T-cell (primary cell): Measurements from ENCODE around the gene C16orf54. TPM values are rescaled to one million over a fixed set of nuclear protein-coding genes. Genes with fewer than 3 reads are reported as not detected.
"Not testable (repeated sequence)": the region's sequence is repeated elsewhere in the genome, so short reads cannot be mapped to it uniquely, and the experiment has no call there.

Experiments used
- ATAC-seq, 4 experiments: fragments of 200-7000 bp in 3 of 4; fragments of 150-1000 bp in 1 of 4; cut with Tn5 transposase; replicated peaks in 1 of 4; 1 replicate in 3 of 4; 2 replicates in 1 of 4; pipeline ENCODE4 v1.10.0; 2021; ENCODE audit warnings: moderate library complexity in 3 of 4, mild to moderate bottlenecking in 2 of 4, moderate number of reproducible peaks in 1 of 4
- CTCF ChIA-PET, 2 donors: fragments of 300-600 bp; sonication (Branson Sonifier 250); formaldehyde crosslinking; loops; one replicate each; lab custom pipeline; 2022; ENCODE audit warnings: antibody characterized with exemption in 2 of 2; lab: Charles Lee
- POLR2A ChIA-PET, 2 donors: fragments of 300-600 bp; sonication (Branson Sonifier 250); formaldehyde crosslinking; loops; one replicate each; lab custom pipeline; 2022; ENCODE audit warnings: antibody characterized with exemption in 2 of 2; lab: Charles Lee
- DNase-seq, 35 experiments: peaks; one replicate each; pipeline versions ENCODE4 v3.0.0 to v3.0.0-alpha.2; 2013 to 2023
- H3K27ac ChIP-seq: one replicate; pipeline ENCODE4 v1.5.1; 2013; ENCODE audit warnings: low read length
- H3K27me3 ChIP-seq, 2 experiments: replicated peaks in 1 of 2; 1 replicate in 1 of 2; 2 replicates in 1 of 2; pipeline versions ENCODE4 v1.6.1 to v1.7.0; 2013; ENCODE audit warnings: low read length in 1 of 2, mixed read lengths in 1 of 2; ENCODE audit not compliant: control insufficient read depth in 2 of 2, insufficient read depth in 2 of 2; ENCODE audit errors: extremely low read depth in 1 of 2
- H3K36me3 ChIP-seq, 2 donors: 1 replicate in 1 of 2; 2 replicates in 1 of 2; pipeline versions ENCODE4 v1.6.1 to v1.7.0; 2013; ENCODE audit warnings: low read length in 1 of 2; ENCODE audit not compliant: control insufficient read depth in 2 of 2, insufficient read depth in 1 of 2; ENCODE audit errors: extremely low read depth in 1 of 2
- H3K4me1 ChIP-seq, 2 experiments: 1 replicate in 1 of 2; 2 replicates in 1 of 2; pipeline versions ENCODE4 v1.6.1 to v1.7.0; 2013; ENCODE audit warnings: low read length in 2 of 2, mixed read lengths in 1 of 2; ENCODE audit not compliant: insufficient read depth in 2 of 2, control insufficient read depth in 1 of 2; ENCODE audit errors: extremely low read depth in 1 of 2
- H3K4me3 ChIP-seq, 2 donors: 1 replicate in 1 of 2; 2 replicates in 1 of 2; pipeline versions ENCODE4 v1.5.1 to v1.7.0; 2013; ENCODE audit warnings: mild to moderate bottlenecking in 2 of 2, low read length in 1 of 2, moderate library complexity in 1 of 2; ENCODE audit not compliant: control insufficient read depth in 1 of 2; ENCODE audit errors: extremely low read depth in 1 of 2
- H3K9me3 ChIP-seq: 2 replicates; pipeline ENCODE4 v1.7.0; 2013
- H3K27ac Mint-ChIP-seq, 2 donors: one replicate each; pipeline ENCODE4 v1.8.0; 2020 to 2021; ENCODE audit warnings: mild to moderate bottlenecking in 2 of 2, mixed read lengths in 2 of 2
- H3K27me3 Mint-ChIP-seq, 2 donors: one replicate each; pipeline ENCODE4 v1.8.0; 2021 to 2022; ENCODE audit warnings: mixed read lengths in 2 of 2
- H3K36me3 Mint-ChIP-seq: one replicate; pipeline ENCODE4 v1.8.0; 2021; ENCODE audit warnings: mixed read lengths
- H3K4me1 Mint-ChIP-seq, 3 donors: one replicate each; pipeline ENCODE4 v1.8.0; 2020 to 2022; ENCODE audit warnings: mixed read lengths in 3 of 3, mild to moderate bottlenecking in 1 of 3
- H3K4me3 Mint-ChIP-seq, 3 donors: one replicate each; pipeline ENCODE4 v1.8.0; 2020 to 2022; ENCODE audit warnings: mild to moderate bottlenecking in 3 of 3, mixed read lengths in 3 of 3, moderate library complexity in 3 of 3
- H3K9me3 Mint-ChIP-seq, 3 donors: one replicate each; pipeline ENCODE4 v1.8.0; 2020 to 2022; ENCODE audit warnings: mixed read lengths in 3 of 3
- WGBS: methylation state at CpG from one replicate; pipeline ENCODE4 v1.1.5; 2013; ENCODE audit warnings: missing lambda C conversion rate; ENCODE audit not compliant: insufficient coverage; 5-methylcytosine and 5-hydroxymethylcytosine counted together
- total RNA-seq, 35 experiments: library from RNA in 6 of 35; stranded (reverse) in 6 of 35; fragments of 120-200 nt in 1 of 35; gene quantifications; one replicate each; pipeline versions ENCODE4 v1.2.1 to v1.2.4 and lab custom pipeline; 2013 to 2026

The C16orf54 gene
- total RNA-seq, 5 donors from 2014 or later (not counting 1 experiment from before 2014, with no cell fraction given): 122 to 194 (median 142) TPM

DNA sequence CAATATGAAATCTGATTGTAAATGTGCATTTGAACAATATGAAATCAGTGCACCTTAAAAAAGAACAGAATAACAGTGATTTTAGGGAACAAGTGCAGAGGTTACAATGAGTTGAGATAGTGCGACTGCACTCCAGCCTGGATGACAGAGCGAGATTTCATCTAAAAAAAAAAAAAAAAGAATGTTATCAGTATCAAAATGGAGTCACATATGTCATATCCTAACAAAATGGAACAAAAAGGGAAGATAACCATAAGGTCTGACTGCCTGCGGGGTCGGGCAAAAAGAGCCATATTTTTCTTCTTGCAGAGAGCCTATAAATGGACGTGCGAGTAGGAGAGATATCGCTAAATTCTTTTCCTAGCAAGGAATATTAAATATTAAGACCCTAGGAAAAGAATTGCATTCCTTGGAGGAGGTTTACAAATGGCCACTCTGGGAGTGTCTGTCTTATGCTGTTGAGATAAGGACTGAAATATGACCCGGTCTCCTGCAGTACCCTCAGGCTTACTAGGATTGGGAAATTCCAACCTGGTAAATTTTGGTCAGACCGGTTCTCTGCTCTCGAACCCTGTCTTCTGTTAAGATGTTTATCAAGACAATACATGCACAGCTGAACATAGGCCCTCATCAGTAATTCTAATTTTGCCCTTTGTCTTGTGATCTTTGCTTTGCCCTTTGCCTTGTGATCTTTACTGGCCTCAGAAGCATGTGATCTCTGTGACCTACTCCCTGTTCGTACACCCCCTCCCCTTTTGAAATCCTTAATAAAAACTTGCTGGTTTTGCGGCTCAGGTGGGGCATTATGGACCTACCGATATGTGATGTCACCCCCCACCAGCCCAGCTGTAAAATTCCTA lies 37.5 kb upstream of the C16orf54 start:
- Mint-ChIP-seq H3K4me3 (peak overlapping the region in 1 of 3 donors; percentile 75), H3K4me1 (peaks cover 24 to 34% (median 24%) of the 10 kb centered on the region in 3 donors), H3K27ac (peak overlapping the region; percentile 40 to 82)
- not testable (repeated sequence) for H3K4me3 ChIP-seq, H3K9me3 ChIP-seq, H3K27me3 ChIP-seq, H3K27me3 Mint-ChIP-seq, H3K36me3 Mint-ChIP-seq, DNase-seq, H3K27ac ChIP-seq, ATAC-seq, H3K9me3 Mint-ChIP-seq, H3K36me3 ChIP-seq
- ChIA-PET POLR2A (interaction anchor here in 1 of 2 donors (0.6 kb wide), 1 partner anchor 778 kb away, joined by 3 read pairs; no protein-coding TSS in a partner anchor), CTCF (interaction anchor here in 1 of 2 donors (0.7 to 2.3 kb wide), 2 partner anchors 19 to 65 kb away, joined by 6 read pairs; no protein-coding TSS in a partner anchor)
- peaks cover 3 to 17% of the 10 kb centered on the region in 2 experiments for H3K4me1 ChIP-seq
- WGBS: 96% methylated on average over 3 of the region's 13 CpGs

DNA sequence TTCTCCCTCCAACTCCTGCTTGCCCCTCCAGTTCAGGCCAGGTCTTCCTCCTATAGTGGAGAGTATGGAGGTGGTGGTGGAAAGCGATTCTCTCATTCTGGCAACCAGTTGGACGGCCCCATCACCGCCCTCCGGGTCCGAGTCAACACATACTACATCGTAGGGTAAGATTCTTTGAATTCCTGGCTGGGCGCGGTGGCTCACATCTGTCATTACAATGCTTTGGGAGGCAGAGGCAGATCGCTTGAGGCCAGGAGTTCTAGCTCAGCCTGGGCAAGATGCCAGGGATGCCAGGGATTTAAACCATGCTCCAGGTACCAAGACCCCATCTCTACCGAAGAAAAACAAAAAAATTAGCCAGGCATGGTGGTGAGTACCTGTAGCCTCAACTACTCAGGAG lies 33.7 kb upstream of the C16orf54 start:
- ChIA-PET CTCF (no interaction called here), POLR2A (no interaction called here)
- DNase-seq (no peak), ATAC-seq (no peak)
- no peak overlapping the region for H3K4me3 ChIP-seq
- H3K27me3 Mint-ChIP-seq: no peaks in the 10 kb centered on the region
- peaks cover 2 to 3% of the 10 kb centered on the region in 2 experiments for H3K4me1 ChIP-seq
- no peak overlapping the region for H3K27ac Mint-ChIP-seq
- peaks cover 11 to 25% (median 15%) of the 10 kb centered on the region in 3 donors for H3K4me1 Mint-ChIP-seq
- H3K27ac ChIP-seq: no peak overlapping the region
- H3K9me3 Mint-ChIP-seq: no peaks in the 10 kb centered on the region
- H3K36me3 Mint-ChIP-seq: no peaks in the 10 kb centered on the region
- WGBS: 96% methylated on average over 7 of the region's 10 CpGs
- no peak overlapping the region for H3K4me3 Mint-ChIP-seq
- peaks cover 0 to 3% of the 10 kb centered on the region in 2 experiments for H3K27me3 ChIP-seq
- H3K9me3 ChIP-seq: no peaks in the 10 kb centered on the region
- H3K36me3 ChIP-seq: no peaks in the 10 kb centered on the region

DNA sequence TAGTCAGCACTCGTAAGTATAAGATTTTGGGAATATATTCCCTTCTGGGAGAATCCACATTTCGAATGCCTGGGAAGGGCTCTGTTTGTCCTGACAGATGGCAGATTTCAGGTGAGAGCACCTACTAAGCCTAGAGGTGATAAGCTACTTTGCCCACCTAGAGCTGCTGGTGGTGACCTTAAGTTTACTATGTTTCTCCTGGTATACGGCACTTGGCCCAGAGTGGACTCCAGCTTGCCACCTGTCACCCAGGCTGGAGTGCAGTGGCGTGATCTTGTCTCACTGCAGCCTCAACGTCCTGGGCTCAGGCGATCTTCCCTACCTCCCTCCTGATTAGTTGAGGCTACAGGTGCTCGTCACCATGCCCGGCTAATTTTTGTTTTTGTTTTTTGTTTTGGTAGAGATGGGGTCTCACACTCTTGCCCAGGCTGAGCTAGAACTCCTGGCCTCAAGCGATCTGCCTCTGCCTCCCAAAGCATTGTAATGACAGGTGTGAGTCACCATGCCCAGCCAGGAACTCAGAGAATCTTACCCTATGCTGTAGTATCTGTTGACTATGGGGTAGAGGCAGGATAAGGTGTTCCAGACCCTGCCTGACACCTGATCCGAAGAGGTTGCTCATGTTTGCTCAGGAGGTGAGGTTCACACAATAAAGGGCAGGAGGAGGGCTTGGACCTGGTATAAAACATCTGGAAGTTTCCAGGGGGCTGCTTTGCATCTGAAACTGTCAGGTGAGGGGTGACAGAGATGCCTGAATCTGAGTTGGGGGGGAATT lies 32.0 kb upstream of the C16orf54 start, which contains the start of gene ZG16:
ZG16 (plus strand) TSS at position 681 of the 775 bp plus-strand sequence. CDS start 1,011 bp downstream, outside the sequence.
- Histone ChIP-seq H3K27me3 (peaks cover 0 to 3% of the 10 kb centered on the region in 2 experiments), H3K4me3 (no peak within 1 kb of the TSS), H3K9me3 (no peaks in the 10 kb centered on the region), H3K4me1 (no peaks in the 10 kb centered on the region), H3K36me3 (no peaks in the 10 kb centered on the region), H3K27ac (no peak within 1 kb of the TSS)
- 92% methylated on average over 4 of the region's 10 CpGs for WGBS
- POLR2A ChIA-PET: interaction anchor here in 1 of 2 donors (1.0 kb wide), 1 partner anchor 18 kb away, joined by 3 read pairs; no protein-coding TSS in a partner anchor
- Mint-ChIP-seq H3K4me1 (peaks cover 5 to 28% (median 8%) of the 10 kb centered on the region in 3 donors), H3K36me3 (no peaks in the 10 kb centered on the region), H3K27me3 (no peaks in the 10 kb centered on the region), H3K9me3 (no peaks in the 10 kb centered on the region), H3K4me3 (no peak within 1 kb of the TSS), H3K27ac (peak within 1 kb of the TSS in 1 of 2 donors; percentile 5)
- CTCF ChIA-PET: interaction anchor here (0.5 to 0.6 kb wide), 2 partner anchors 24 to 68 kb away, joined by 4 to 7 read pairs; no protein-coding TSS in a partner anchor
- ATAC-seq (no peak), DNase-seq (no peak)

DNA sequence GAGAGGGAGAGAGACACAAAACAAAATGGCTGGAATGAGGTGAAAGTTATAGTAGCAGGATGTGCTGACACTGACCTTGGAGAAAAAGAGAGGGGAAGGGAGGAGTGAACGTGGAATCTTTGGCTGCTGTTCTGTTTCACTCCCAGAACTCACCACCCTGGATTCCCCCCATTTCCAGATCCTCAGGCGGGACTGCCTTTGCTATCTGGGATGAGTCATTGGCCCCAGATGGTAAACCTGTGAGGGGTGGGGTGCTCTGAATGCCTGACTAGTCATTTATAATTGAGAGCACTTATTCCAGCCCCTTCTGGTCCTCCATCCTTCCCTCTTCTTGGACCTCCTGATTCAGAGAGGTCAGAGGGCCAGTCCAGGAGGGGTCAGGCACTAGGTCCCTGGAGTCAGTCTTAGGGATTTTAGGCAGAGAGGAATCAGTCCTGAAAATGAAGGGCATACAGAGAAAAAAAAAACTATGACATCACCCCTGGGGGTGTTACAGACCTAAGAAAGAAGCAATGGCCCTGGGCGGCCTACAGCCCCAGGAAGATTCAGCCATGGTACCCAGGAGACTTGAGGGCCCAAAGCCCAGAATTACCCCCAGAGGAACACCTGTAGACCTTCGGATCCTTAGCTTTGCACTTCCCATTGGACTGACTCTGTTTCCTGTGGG lies 30.1 kb upstream of the C16orf54 start:
- Mint-ChIP-seq H3K27me3 (no peaks in the 10 kb centered on the region), H3K27ac (no peak overlapping the region), H3K9me3 (no peaks in the 10 kb centered on the region), H3K4me1 (peaks cover 5 to 26% (median 6%) of the 10 kb centered on the region in 3 donors), H3K36me3 (no peaks in the 10 kb centered on the region), H3K4me3 (no peak overlapping the region)
- 100% methylated on average over 1 of the region's 4 CpGs for WGBS
- ChIA-PET POLR2A (no interaction called here), CTCF (interaction anchor here in 1 of 2 donors (0.5 kb wide), 1 partner anchor 256 kb away, joined by 3 read pairs; no protein-coding TSS in a partner anchor)
- Histone ChIP-seq H3K27ac (no peak overlapping the region), H3K36me3 (no peaks in the 10 kb centered on the region), H3K27me3 (peaks cover 0 to 3% of the 10 kb centered on the region in 2 experiments), H3K4me3 (no peak overlapping the region), H3K4me1 (no peaks in the 10 kb centered on the region), H3K9me3 (no peaks in the 10 kb centered on the region)
- DNase-seq (no peak), ATAC-seq (no peak)

DNA sequence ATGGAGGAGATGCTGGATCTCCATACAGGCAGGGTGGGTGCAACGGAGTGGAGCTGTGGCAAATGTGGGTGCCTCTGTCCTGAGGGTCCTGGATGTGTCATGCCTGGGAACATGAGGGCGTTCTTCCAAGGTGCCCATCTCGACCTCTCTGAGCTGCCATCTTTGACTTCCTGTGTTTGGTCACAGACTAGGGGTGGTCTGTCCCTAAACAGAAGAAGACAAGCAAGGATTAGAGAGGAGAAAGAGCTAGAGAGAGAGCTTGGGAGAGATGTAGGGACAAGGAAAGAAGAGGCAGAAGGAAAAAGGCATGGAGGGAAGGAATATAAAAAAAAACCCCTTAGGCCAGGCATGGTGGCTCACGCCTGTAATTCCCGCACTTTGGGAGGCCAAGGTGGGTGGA lies 28.9 kb upstream of the C16orf54 start:
- Histone ChIP-seq H3K4me1 (no peaks in the 10 kb centered on the region), H3K9me3 (no peaks in the 10 kb centered on the region), H3K4me3 (no peak overlapping the region), H3K36me3 (no peaks in the 10 kb centered on the region), H3K27me3 (no peaks in the 10 kb centered on the region), H3K27ac (no peak overlapping the region)
- Mint-ChIP-seq H3K36me3 (no peaks in the 10 kb centered on the region), H3K27ac (no peak overlapping the region), H3K27me3 (no peaks in the 10 kb centered on the region), H3K4me1 (peaks cover 7 to 23% (median 12%) of the 10 kb centered on the region in 3 donors), H3K9me3 (no peaks in the 10 kb centered on the region), H3K4me3 (no peak overlapping the region)
- CTCF ChIA-PET: interaction anchor here in 1 of 2 donors (0.6 kb wide), 1 partner anchor 260 kb away, joined by 3 read pairs; no protein-coding TSS in a partner anchor
- DNase-seq (no peak), ATAC-seq (no peak)
- 82% methylated on average over 1 of the region's 5 CpGs for WGBS
- POLR2A ChIA-PET: interaction anchor here (0.6 kb wide), 3 partner anchors 76 to 728 kb away, joined by 6 to 8 read pairs (median 7); no protein-coding TSS in a partner anchor
